ENCODE data around the gene PLCE1. TPM values are rescaled to one million over a fixed set of nuclear protein-coding genes. Genes with fewer than 3 reads are reported as not detected.

PLCE1 gene
- total RNA-seq, 1 experiment from 2014 or later: 0.23 TPM

DNA sequence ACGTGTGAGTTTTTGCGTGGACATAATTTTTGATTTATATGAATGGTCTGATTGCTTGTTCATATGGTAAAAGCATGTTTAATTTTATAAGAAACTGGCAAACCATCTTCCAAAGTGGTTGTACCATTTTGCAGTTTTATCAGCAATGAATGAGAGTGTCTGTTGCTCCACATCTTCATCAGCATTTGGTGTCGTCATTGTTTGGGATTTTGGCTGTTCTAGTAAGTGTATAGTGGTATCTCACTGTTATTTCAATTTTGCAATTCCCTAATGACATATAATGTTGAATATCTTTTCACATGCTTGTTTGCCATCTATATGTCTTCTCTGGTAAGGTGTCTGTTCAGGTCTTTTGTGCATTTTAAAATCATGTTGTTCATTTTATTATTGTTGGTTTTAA lies 13.2 kb upstream of the PLCE1 start:
- no peak for DNase-seq (ENCODE audit: unreplicated experiment)
- H3K27ac Mint-ChIP-seq (ENCODE audit: low read depth, unreplicated experiment): no peak overlapping the region
- H3K9me3 Mint-ChIP-seq (ENCODE audit: unreplicated experiment): no peaks in the 10 kb centered on the region
- H3K27me3 Mint-ChIP-seq (ENCODE audit: insufficient read depth, unreplicated experiment): peaks cover 15% of the 10 kb centered on the region
- TF ChIP-seq, protein P1, sequence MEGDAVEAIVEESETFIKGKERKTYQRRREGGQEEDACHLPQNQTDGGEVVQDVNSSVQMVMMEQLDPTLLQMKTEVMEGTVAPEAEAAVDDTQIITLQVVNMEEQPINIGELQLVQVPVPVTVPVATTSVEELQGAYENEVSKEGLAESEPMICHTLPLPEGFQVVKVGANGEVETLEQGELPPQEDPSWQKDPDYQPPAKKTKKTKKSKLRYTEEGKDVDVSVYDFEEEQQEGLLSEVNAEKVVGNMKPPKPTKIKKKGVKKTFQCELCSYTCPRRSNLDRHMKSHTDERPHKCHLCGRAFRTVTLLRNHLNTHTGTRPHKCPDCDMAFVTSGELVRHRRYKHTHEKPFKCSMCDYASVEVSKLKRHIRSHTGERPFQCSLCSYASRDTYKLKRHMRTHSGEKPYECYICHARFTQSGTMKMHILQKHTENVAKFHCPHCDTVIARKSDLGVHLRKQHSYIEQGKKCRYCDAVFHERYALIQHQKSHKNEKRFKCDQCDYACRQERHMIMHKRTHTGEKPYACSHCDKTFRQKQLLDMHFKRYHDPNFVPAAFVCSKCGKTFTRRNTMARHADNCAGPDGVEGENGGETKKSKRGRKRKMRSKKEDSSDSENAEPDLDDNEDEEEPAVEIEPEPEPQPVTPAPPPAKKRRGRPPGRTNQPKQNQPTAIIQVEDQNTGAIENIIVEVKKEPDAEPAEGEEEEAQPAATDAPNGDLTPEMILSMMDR (IDR thresholded peaks at IDR 0.05; ENCODE audit: unreplicated experiment): no peak
- no peak overlapping the region for H3K4me3 Mint-ChIP-seq (ENCODE audit: unreplicated experiment)
- BruUV-seq (replicated peaks): no TSS peak
- CTCF ChIA-PET: no interaction called here
- intact Hi-C loops (cut with micrococcal nuclease): no loop called here
- peaks cover 4% of the 10 kb centered on the region for H3K36me3 Mint-ChIP-seq (ENCODE audit: insufficient read depth, unreplicated experiment)
- POLR2A ChIA-PET: no interaction called here
- no peaks in the 10 kb centered on the region for H3K4me1 Mint-ChIP-seq (ENCODE audit: insufficient read depth, unreplicated experiment)

DNA sequence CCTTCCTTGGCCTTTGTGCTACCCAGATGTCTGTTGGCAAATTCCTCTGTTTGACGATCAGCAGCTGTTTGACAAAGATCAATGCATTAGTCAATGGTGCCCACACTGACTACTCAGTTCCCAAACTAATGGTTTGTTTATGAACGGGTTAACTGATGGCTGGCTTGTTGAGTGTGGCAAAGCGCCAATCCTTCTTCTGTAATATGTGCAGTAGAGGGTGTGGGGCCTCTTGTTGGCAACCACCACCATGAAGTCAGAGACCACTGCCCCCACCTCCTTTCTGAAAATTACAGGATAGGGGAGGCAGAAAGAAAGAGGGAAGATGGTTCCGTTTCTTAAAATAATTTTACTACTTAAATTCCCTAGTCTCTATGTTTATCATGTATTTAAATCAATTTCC lies 2.6 kb upstream of the PLCE1 start:
- intact Hi-C loops (cut with micrococcal nuclease): no loop called here
- Mint-ChIP-seq H3K4me3 (ENCODE audit: unreplicated experiment) (no peak overlapping the region), H3K36me3 (ENCODE audit: insufficient read depth, unreplicated experiment) (no peaks in the 10 kb centered on the region), H3K9me3 (ENCODE audit: unreplicated experiment) (no peaks in the 10 kb centered on the region), H3K27ac (ENCODE audit: low read depth, unreplicated experiment) (no peak overlapping the region), H3K4me1 (ENCODE audit: insufficient read depth, unreplicated experiment) (peaks cover 26% of the 10 kb centered on the region), H3K27me3 (ENCODE audit: insufficient read depth, unreplicated experiment) (peaks cover 10% of the 10 kb centered on the region)
- ChIA-PET CTCF (interaction anchor here (0.6 to 0.8 kb wide), 3 partner anchors 13 to 1123 kb away, joined by 3 read pairs; no protein-coding TSS in a partner anchor), POLR2A (interaction anchor here (1.3 kb wide), 1 partner anchor 15 kb away, joined by 4 read pairs; no protein-coding TSS in a partner anchor)
- no TSS peak for BruUV-seq (replicated peaks)
- TF ChIP-seq, protein P1 (IDR thresholded peaks at IDR 0.05; ENCODE audit: unreplicated experiment): no peak
- DNase-seq (ENCODE audit: unreplicated experiment): no peak

DNA sequence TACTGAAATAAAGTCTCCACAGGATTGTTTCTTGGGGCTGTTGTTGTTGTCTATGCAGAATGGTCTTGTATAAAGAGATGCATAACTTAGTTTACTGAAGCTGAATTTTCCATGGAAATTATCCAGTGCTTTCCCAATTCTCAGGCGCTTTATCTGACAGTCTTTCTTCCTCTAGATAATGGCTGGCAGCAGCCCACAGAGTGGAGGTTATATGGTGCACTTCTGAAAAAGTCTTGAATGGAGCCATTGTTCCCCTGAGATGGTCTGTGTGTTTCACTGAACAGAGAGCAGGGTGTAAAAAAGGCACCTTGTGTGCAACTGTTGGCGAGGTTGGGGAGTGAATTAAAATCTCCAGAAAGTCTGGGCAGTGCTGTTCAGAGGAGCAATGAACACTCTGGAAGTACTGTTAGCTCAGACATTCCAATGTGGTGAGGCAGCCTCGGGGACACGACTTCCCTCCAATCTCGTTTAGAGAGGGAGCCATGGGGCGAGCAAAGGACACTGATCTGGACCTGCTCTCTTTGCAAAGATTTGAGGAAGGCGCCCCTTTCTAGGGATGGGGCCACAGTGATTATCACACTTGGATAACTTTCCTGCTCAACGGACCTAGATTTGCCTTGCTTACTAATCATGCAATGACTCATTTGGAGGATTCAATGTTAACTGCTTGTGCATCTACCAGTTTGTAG lies 2.0 kb upstream of the PLCE1 start:
- BruUV-seq (replicated peaks): no TSS peak
- DNase-seq (ENCODE audit: unreplicated experiment): peak; percentile 52
- Mint-ChIP-seq H3K36me3 (ENCODE audit: insufficient read depth, unreplicated experiment) (no peaks in the 10 kb centered on the region), H3K27ac (ENCODE audit: low read depth, unreplicated experiment) (no peak overlapping the region), H3K9me3 (ENCODE audit: unreplicated experiment) (no peaks in the 10 kb centered on the region), H3K4me1 (ENCODE audit: insufficient read depth, unreplicated experiment) (peaks cover 26% of the 10 kb centered on the region), H3K27me3 (ENCODE audit: insufficient read depth, unreplicated experiment) (peaks cover 10% of the 10 kb centered on the region), H3K4me3 (ENCODE audit: unreplicated experiment) (peak overlapping the region; percentile 11)
- intact Hi-C loops (cut with micrococcal nuclease): no loop called here
- CTCF ChIA-PET: interaction anchor here (0.6 to 0.8 kb wide), 3 partner anchors 14 to 1124 kb away, joined by 3 read pairs; no protein-coding TSS in a partner anchor
- POLR2A ChIA-PET: interaction anchor here (0.7 to 1.3 kb wide), 2 partner anchors 15 to 75 kb away, joined by 3 to 4 read pairs; no protein-coding TSS in a partner anchor
- TF ChIP-seq, protein P1 (IDR thresholded peaks at IDR 0.05; ENCODE audit: unreplicated experiment): no peak

DNA sequence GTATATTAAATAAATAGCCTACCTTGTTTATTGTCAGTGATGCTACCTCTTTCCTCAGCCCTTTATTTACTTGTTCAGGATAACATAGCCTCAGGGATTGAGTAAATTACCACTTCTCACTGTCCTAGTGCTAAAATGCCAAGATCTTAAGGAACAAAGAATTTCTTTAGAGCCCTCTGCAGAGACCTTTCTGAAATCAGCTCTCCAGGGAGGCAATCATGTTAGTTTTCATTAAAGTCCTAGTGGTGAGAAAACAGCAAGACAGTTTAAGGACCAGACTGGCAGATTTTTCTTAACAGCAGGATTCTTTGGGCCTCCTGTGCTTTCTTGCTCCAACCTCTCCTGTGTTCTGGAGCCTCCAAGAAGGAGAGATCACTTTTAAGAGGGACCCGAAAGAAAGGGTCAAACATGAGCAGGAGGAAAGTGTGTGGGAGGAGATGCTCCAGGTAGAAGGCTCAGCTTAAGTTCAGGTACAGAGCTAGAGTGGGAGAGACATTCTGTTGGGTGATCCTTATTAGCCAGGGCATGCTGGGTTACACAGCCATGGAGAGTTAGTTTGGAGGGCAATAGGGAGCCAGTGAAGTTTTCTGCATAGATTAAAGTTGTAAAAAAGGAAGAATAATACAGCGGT lies 1.2 kb upstream of the PLCE1 start:
- intact Hi-C loops (cut with micrococcal nuclease): no loop called here
- ChIA-PET POLR2A (interaction anchor here (0.7 to 1.3 kb wide), 2 partner anchors 14 to 76 kb away, joined by 3 to 4 read pairs; no protein-coding TSS in a partner anchor), CTCF (interaction anchor here (0.7 kb wide), 1 partner anchor 47 kb away, joined by 3 read pairs; no protein-coding TSS in a partner anchor)
- Mint-ChIP-seq H3K4me3 (ENCODE audit: unreplicated experiment) (peak overlapping the region; percentile 55), H3K27me3 (ENCODE audit: insufficient read depth, unreplicated experiment) (peaks cover 10% of the 10 kb centered on the region), H3K4me1 (ENCODE audit: insufficient read depth, unreplicated experiment) (peaks cover 26% of the 10 kb centered on the region), H3K9me3 (ENCODE audit: unreplicated experiment) (no peaks in the 10 kb centered on the region), H3K36me3 (ENCODE audit: insufficient read depth, unreplicated experiment) (no peaks in the 10 kb centered on the region), H3K27ac (ENCODE audit: low read depth, unreplicated experiment) (no peak overlapping the region)
- no TSS peak for BruUV-seq (replicated peaks)
- TF ChIP-seq, protein P1 (IDR thresholded peaks at IDR 0.05; ENCODE audit: unreplicated experiment): peak; percentile 13
- DNase-seq (ENCODE audit: unreplicated experiment): no peak
